ENCODE data around the gene LCE3B. TPM values are rescaled to one million over a fixed set of nuclear protein-coding genes. Genes with fewer than 3 reads are reported as not detected.
"Not testable (repeated sequence)": the region's sequence is repeated elsewhere in the genome, so short reads cannot be mapped to it uniquely, and the experiment has no call there.

Gene LCE3B
- total RNA-seq (not detected), polyA plus RNA-seq (not detected)
- long read RNA-seq, donor 1: 0 reads
- long read RNA-seq, donor 2: 0 reads
- long read RNA-seq, donor 3: 0 reads
- long read RNA-seq, donor 4: 0 reads
- long read RNA-seq, donor 5: 0 reads
- long read RNA-seq, donor 6: 0 reads
- long read RNA-seq, donor 7: 0 reads
- long read RNA-seq, donor 8: 0 reads
- long read RNA-seq, donor 9: 0 reads
- long read RNA-seq, donor 10: 0 reads

GRCh38 chr1:152613511-152613910 is at the start of gene LCE3B:
Gene LCE3B (plus strand): TSS chr1:152613811. CDS start chr1:152613811, 0 bp downstream.
- no peak for DNase-seq (ENCODE audit: low read depth in 6 of 9, low spot score in 9 of 9)
- H3K27ac ChIP-seq (ENCODE audit: low read depth in 1 of 2, low read length in 1 of 2): no peak within 1 kb of the TSS
- no peaks in the 10 kb centered on the region for H3K9me3 ChIP-seq (ENCODE audit: control insufficient read depth in 2 of 2, insufficient read depth in 1 of 2, low read length in 1 of 2)
- no peak within 1 kb of the TSS for H3K4me3 ChIP-seq (ENCODE audit: low read length in 2 of 2)
- H3K4me1 ChIP-seq (ENCODE audit: control insufficient read depth in 2 of 2, insufficient read depth in 2 of 2, low read length in 2 of 2): no peaks in the 10 kb centered on the region
- no peaks in the 10 kb centered on the region for H3K27me3 ChIP-seq (ENCODE audit: control insufficient read depth in 2 of 2, insufficient read depth in 1 of 2, low read length in 1 of 2)
- no peaks in the 10 kb centered on the region for H3K36me3 ChIP-seq (ENCODE audit: control insufficient read depth in 2 of 2, insufficient read depth in 2 of 2, low read length in 1 of 2)
- 89% methylated on average over 1 of the region's 1 CpG for WGBS

- no peaks in the 10 kb centered on the region for H3K36me3 ChIP-seq (ENCODE audit: control insufficient read depth in 2 of 2, insufficient read depth in 2 of 2, low read length in 1 of 2)
- no peak overlapping the region for H3K27ac ChIP-seq (ENCODE audit: low read depth in 1 of 2, low read length in 1 of 2)
- no peaks in the 10 kb centered on the region for H3K9me3 ChIP-seq (ENCODE audit: control insufficient read depth in 2 of 2, insufficient read depth in 1 of 2, low read length in 1 of 2)
- DNase-seq (ENCODE audit: low read depth in 6 of 9, low spot score in 9 of 9): no peak
- H3K27me3 ChIP-seq (ENCODE audit: control insufficient read depth in 2 of 2, insufficient read depth in 1 of 2, low read length in 1 of 2): no peaks in the 10 kb centered on the region
- 86% methylated on average over 2 of the region's 2 CpGs for WGBS
- H3K4me1 ChIP-seq (ENCODE audit: control insufficient read depth in 2 of 2, insufficient read depth in 2 of 2, low read length in 2 of 2): no peaks in the 10 kb centered on the region
- H3K4me3 ChIP-seq (ENCODE audit: low read length in 2 of 2): no peak overlapping the region
Observed at GRCh38 chr1:152565115-152565514, 48.5 kb upstream of the LCE3B start.

- H3K27me3 ChIP-seq (ENCODE audit: control insufficient read depth in 2 of 2, insufficient read depth in 1 of 2, low read length in 1 of 2): no peaks in the 10 kb centered on the region
- H3K4me1 ChIP-seq (ENCODE audit: control insufficient read depth in 2 of 2, insufficient read depth in 2 of 2, low read length in 2 of 2): no peaks in the 10 kb centered on the region
- no peaks in the 10 kb centered on the region for H3K36me3 ChIP-seq (ENCODE audit: control insufficient read depth in 2 of 2, insufficient read depth in 2 of 2, low read length in 1 of 2)
- no peak overlapping the region for H3K4me3 ChIP-seq (ENCODE audit: low read length in 2 of 2)
- no peak for DNase-seq (ENCODE audit: low read depth in 6 of 9, low spot score in 9 of 9)
- no peak overlapping the region for H3K27ac ChIP-seq (ENCODE audit: low read depth in 1 of 2, low read length in 1 of 2)
- no peaks in the 10 kb centered on the region for H3K9me3 ChIP-seq (ENCODE audit: control insufficient read depth in 2 of 2, insufficient read depth in 1 of 2, low read length in 1 of 2)
- WGBS: 90% methylated on average over 14 of the region's 14 CpGs
Observed at GRCh38 chr1:152565535-152566215, 47.9 kb upstream of the LCE3B start.

- Histone ChIP-seq H3K4me1 (ENCODE audit: control insufficient read depth in 2 of 2, insufficient read depth in 2 of 2, low read length in 2 of 2) (no peaks in the 10 kb centered on the region), H3K4me3 (ENCODE audit: low read length in 2 of 2) (no peak within 1 kb of the TSS), H3K36me3 (ENCODE audit: control insufficient read depth in 2 of 2, insufficient read depth in 2 of 2, low read length in 1 of 2) (no peaks in the 10 kb centered on the region), H3K9me3 (ENCODE audit: control insufficient read depth in 2 of 2, insufficient read depth in 1 of 2, low read length in 1 of 2) (no peaks in the 10 kb centered on the region), H3K27me3 (ENCODE audit: control insufficient read depth in 2 of 2, insufficient read depth in 1 of 2, low read length in 1 of 2) (no peaks in the 10 kb centered on the region), H3K27ac (ENCODE audit: low read depth in 1 of 2, low read length in 1 of 2) (no peak within 1 kb of the TSS)
- DNase-seq (ENCODE audit: low read depth in 6 of 9, low spot score in 9 of 9): no peak
- WGBS: 92% methylated on average over 1 of the region's 1 CpG
Observed at GRCh38 chr1:152566681-152567080, 46.9 kb upstream of the LCE3B start, which contains the start of gene LCE3E. Gene LCE3E (minus strand): TSS chr1:152566780. CDS start chr1:152566208, 572 bp downstream.

GRCh38 chr1:152577168-152577567 is 36.4 kb upstream of the LCE3B start:
- H3K36me3 ChIP-seq (ENCODE audit: control insufficient read depth in 2 of 2, insufficient read depth in 2 of 2, low read length in 1 of 2): no peaks in the 10 kb centered on the region
- H3K9me3 ChIP-seq (ENCODE audit: control insufficient read depth in 2 of 2, insufficient read depth in 1 of 2, low read length in 1 of 2): no peaks in the 10 kb centered on the region

GRCh38 chr1:152579526-152579925 is 34.1 kb upstream of the LCE3B start:
- H3K27ac ChIP-seq (ENCODE audit: low read depth in 1 of 2, low read length in 1 of 2); H3K4me3 ChIP-seq (ENCODE audit: low read length in 2 of 2); H3K27me3 ChIP-seq (ENCODE audit: control insufficient read depth in 2 of 2, insufficient read depth in 1 of 2, low read length in 1 of 2); DNase-seq (ENCODE audit: low read depth in 6 of 9, low spot score in 9 of 9); H3K9me3 ChIP-seq (ENCODE audit: control insufficient read depth in 2 of 2, insufficient read depth in 1 of 2, low read length in 1 of 2); H3K36me3 ChIP-seq (ENCODE audit: control insufficient read depth in 2 of 2, insufficient read depth in 2 of 2, low read length in 1 of 2); H3K4me1 ChIP-seq (ENCODE audit: control insufficient read depth in 2 of 2, insufficient read depth in 2 of 2, low read length in 2 of 2): not testable (repeated sequence)
- WGBS: 97% methylated on average over 9 of the region's 9 CpGs

More at GRCh38 chr1:152577168-152577567, 36.4 kb upstream of the LCE3B start:
- DNase-seq (ENCODE audit: low read depth in 6 of 9, low spot score in 9 of 9): no peak
- no peaks in the 10 kb centered on the region for H3K27me3 ChIP-seq (ENCODE audit: control insufficient read depth in 2 of 2, insufficient read depth in 1 of 2, low read length in 1 of 2)
- no peaks in the 10 kb centered on the region for H3K4me1 ChIP-seq (ENCODE audit: control insufficient read depth in 2 of 2, insufficient read depth in 2 of 2, low read length in 2 of 2)
- WGBS: 94% methylated on average over 2 of the region's 2 CpGs
- H3K27ac ChIP-seq (ENCODE audit: low read depth in 1 of 2, low read length in 1 of 2): no peak overlapping the region
- H3K4me3 ChIP-seq (ENCODE audit: low read length in 2 of 2): no peak overlapping the region

GRCh38 chr1:152580433-152580832 is 33.2 kb upstream of the LCE3B start, which contains the start of gene LCE3D:
Gene LCE3D (minus strand): TSS chr1:152580516. CDS start chr1:152579936, 580 bp downstream.
- H3K27ac ChIP-seq (ENCODE audit: low read depth in 1 of 2, low read length in 1 of 2): no peak within 1 kb of the TSS
- no peaks in the 10 kb centered on the region for H3K27me3 ChIP-seq (ENCODE audit: control insufficient read depth in 2 of 2, insufficient read depth in 1 of 2, low read length in 1 of 2)
- 85% methylated on average over 4 of the region's 4 CpGs for WGBS

GRCh38 chr1:152582647-152583046 is 31.0 kb upstream of the LCE3B start:
- 85% methylated on average over 1 of the region's 1 CpG for WGBS

More at GRCh38 chr1:152580433-152580832, 33.2 kb upstream of the LCE3B start, which contains the start of gene LCE3D:
- Histone ChIP-seq H3K9me3 (ENCODE audit: control insufficient read depth in 2 of 2, insufficient read depth in 1 of 2, low read length in 1 of 2) (no peaks in the 10 kb centered on the region), H3K4me1 (ENCODE audit: control insufficient read depth in 2 of 2, insufficient read depth in 2 of 2, low read length in 2 of 2) (no peaks in the 10 kb centered on the region), H3K36me3 (ENCODE audit: control insufficient read depth in 2 of 2, insufficient read depth in 2 of 2, low read length in 1 of 2) (no peaks in the 10 kb centered on the region), H3K4me3 (ENCODE audit: low read length in 2 of 2) (no peak within 1 kb of the TSS)
- DNase-seq (ENCODE audit: low read depth in 6 of 9, low spot score in 9 of 9): no peak

GRCh38 chr1:152585586-152585985 is 28.0 kb upstream of the LCE3B start:
- no peak overlapping the region for H3K4me3 ChIP-seq (ENCODE audit: low read length in 2 of 2)
- DNase-seq (ENCODE audit: low read depth in 6 of 9, low spot score in 9 of 9): no peak
- H3K4me1 ChIP-seq (ENCODE audit: control insufficient read depth in 2 of 2, insufficient read depth in 2 of 2, low read length in 2 of 2): no peaks in the 10 kb centered on the region
- WGBS: 79% methylated on average over 1 of the region's 1 CpG
- H3K36me3 ChIP-seq (ENCODE audit: control insufficient read depth in 2 of 2, insufficient read depth in 2 of 2, low read length in 1 of 2): no peaks in the 10 kb centered on the region
- H3K9me3 ChIP-seq (ENCODE audit: control insufficient read depth in 2 of 2, insufficient read depth in 1 of 2, low read length in 1 of 2): no peaks in the 10 kb centered on the region
- H3K27ac ChIP-seq (ENCODE audit: low read depth in 1 of 2, low read length in 1 of 2): no peak overlapping the region
- no peaks in the 10 kb centered on the region for H3K27me3 ChIP-seq (ENCODE audit: control insufficient read depth in 2 of 2, insufficient read depth in 1 of 2, low read length in 1 of 2)

More at GRCh38 chr1:152582647-152583046, 31.0 kb upstream of the LCE3B start:
- Histone ChIP-seq H3K4me3 (ENCODE audit: low read length in 2 of 2) (no peak overlapping the region), H3K9me3 (ENCODE audit: control insufficient read depth in 2 of 2, insufficient read depth in 1 of 2, low read length in 1 of 2) (no peaks in the 10 kb centered on the region), H3K27ac (ENCODE audit: low read depth in 1 of 2, low read length in 1 of 2) (no peak overlapping the region), H3K4me1 (ENCODE audit: control insufficient read depth in 2 of 2, insufficient read depth in 2 of 2, low read length in 2 of 2) (no peaks in the 10 kb centered on the region), H3K27me3 (ENCODE audit: control insufficient read depth in 2 of 2, insufficient read depth in 1 of 2, low read length in 1 of 2) (no peaks in the 10 kb centered on the region), H3K36me3 (ENCODE audit: control insufficient read depth in 2 of 2, insufficient read depth in 2 of 2, low read length in 1 of 2) (no peaks in the 10 kb centered on the region)
- no peak for DNase-seq (ENCODE audit: low read depth in 6 of 9, low spot score in 9 of 9)
